ENCODE measurements around the gene DIP2B.

DNA sequence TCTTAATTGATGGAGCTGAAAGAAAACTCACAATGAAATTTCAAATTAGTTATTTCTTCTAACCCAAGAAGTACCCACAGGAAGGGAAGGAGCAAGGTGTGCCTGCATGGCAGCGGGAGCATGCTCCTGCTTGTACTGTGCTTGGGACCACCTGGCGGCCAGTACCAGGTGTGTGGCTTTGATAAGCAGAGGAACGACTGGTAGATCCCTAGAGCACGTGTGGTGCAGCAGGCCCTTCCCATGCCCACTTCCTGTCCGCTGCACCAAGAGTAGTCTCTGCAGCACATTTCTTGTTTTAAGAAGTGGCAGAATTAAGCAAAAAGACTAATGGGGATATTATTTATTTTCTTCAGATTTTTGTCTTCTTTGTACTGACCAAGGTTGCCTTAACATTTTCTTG, 136.8 kb downstream of the DIP2B start:
- TF ChIP-seq POLR2A (IDR thresholded peaks at IDR 0.05), result no peak
- TF ChIP-seq, protein P1, sequence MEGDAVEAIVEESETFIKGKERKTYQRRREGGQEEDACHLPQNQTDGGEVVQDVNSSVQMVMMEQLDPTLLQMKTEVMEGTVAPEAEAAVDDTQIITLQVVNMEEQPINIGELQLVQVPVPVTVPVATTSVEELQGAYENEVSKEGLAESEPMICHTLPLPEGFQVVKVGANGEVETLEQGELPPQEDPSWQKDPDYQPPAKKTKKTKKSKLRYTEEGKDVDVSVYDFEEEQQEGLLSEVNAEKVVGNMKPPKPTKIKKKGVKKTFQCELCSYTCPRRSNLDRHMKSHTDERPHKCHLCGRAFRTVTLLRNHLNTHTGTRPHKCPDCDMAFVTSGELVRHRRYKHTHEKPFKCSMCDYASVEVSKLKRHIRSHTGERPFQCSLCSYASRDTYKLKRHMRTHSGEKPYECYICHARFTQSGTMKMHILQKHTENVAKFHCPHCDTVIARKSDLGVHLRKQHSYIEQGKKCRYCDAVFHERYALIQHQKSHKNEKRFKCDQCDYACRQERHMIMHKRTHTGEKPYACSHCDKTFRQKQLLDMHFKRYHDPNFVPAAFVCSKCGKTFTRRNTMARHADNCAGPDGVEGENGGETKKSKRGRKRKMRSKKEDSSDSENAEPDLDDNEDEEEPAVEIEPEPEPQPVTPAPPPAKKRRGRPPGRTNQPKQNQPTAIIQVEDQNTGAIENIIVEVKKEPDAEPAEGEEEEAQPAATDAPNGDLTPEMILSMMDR (IDR thresholded peaks at IDR 0.05), result no peak
- TF ChIP-seq POLR2AphosphoS5 (IDR thresholded peaks at IDR 0.05), result no peak

All from stomach (tissue), 4 donors.